Esophagus muscularis mucosa (tissue), 3 donors: ENCODE measurements around the gene TIAL1.

Experiments used
- POLR2A ChIP-seq: fragments of 450-650 bp; IDR thresholded peaks from one replicate; pipeline ENCODE4 v1.6.1; 2017; ENCODE audit warnings: antibody characterized with exemption, moderate library complexity, mild to moderate bottlenecking, low read depth
- TF ChIP-seq, protein P1 (sequence below), 3 experiments: fragments of 200-600 bp in 2 of 3; fragments of 450-650 bp in 1 of 3; sonication (generic) in 2 of 3; IDR thresholded peaks; one replicate each; pipeline ENCODE4 v1.5.1; 2017 to 2019; ENCODE audit warnings: antibody characterized with exemption in 3 of 3, mild to moderate bottlenecking in 2 of 3, moderate library complexity in 1 of 3

- TF ChIP-seq POLR2A = no peak
- TF ChIP-seq, protein P1, sequence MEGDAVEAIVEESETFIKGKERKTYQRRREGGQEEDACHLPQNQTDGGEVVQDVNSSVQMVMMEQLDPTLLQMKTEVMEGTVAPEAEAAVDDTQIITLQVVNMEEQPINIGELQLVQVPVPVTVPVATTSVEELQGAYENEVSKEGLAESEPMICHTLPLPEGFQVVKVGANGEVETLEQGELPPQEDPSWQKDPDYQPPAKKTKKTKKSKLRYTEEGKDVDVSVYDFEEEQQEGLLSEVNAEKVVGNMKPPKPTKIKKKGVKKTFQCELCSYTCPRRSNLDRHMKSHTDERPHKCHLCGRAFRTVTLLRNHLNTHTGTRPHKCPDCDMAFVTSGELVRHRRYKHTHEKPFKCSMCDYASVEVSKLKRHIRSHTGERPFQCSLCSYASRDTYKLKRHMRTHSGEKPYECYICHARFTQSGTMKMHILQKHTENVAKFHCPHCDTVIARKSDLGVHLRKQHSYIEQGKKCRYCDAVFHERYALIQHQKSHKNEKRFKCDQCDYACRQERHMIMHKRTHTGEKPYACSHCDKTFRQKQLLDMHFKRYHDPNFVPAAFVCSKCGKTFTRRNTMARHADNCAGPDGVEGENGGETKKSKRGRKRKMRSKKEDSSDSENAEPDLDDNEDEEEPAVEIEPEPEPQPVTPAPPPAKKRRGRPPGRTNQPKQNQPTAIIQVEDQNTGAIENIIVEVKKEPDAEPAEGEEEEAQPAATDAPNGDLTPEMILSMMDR (IDR thresholded peaks at IDR 0.05) = no peak
Observed at GRCh38 chr10:119540038-119540437, 56.7 kb downstream of the TIAL1 start.
